ENCODE measurements around the gene BRD4.

The BRD4 gene

GRCh38 chr19:15218501-15218900 is 113.8 kb downstream of the BRD4 start:
- Histone ChIP-seq H2AK5ac (ENCODE audit: low read length) (no peak overlapping the region), H3K79me2 (ENCODE audit: control insufficient read depth, insufficient read depth, low read length) (no peaks in the 10 kb centered on the region), H3K18ac (ENCODE audit: low read length) (no peak overlapping the region), H4K5ac (ENCODE audit: low read length) (no peak overlapping the region), H4K8ac (ENCODE audit: low read depth, low read length) (no peak overlapping the region), H3K4me3 (ENCODE audit: low read length) (no peak overlapping the region), H3K79me1 (ENCODE audit: low read length) (no peaks in the 10 kb centered on the region), H3K4ac (ENCODE audit: low read depth, low read length) (no peak overlapping the region), H3K27me3 (ENCODE audit: insufficient read depth, low read length, poor library complexity) (no peaks in the 10 kb centered on the region), H2BK5ac (ENCODE audit: low read length) (no peak overlapping the region), H2BK120ac (ENCODE audit: low read depth, low read length) (no peak overlapping the region), H3K23ac (ENCODE audit: low read length) (no peak overlapping the region), H3K4me2 (ENCODE audit: low read length) (no peak overlapping the region), H2BK15ac (replicated peaks; ENCODE audit: low read depth) (no peak overlapping the region), H3K9ac (ENCODE audit: low read length) (no peak overlapping the region), H3K4me1 (ENCODE audit: control insufficient read depth, low read depth, low read length) (no peaks in the 10 kb centered on the region), H3K56ac (ENCODE audit: low read length) (peak overlapping the region; percentile 42), H3K36me3 (ENCODE audit: control insufficient read depth, insufficient read depth, low read length) (no peaks in the 10 kb centered on the region), H3K27ac (ENCODE audit: low read depth, low read length) (no peak overlapping the region)
- no CpG with 5 or more reads among the region's 7 CpGs for WGBS (ENCODE audit: extremely low coverage, insufficient coverage, low lambda C conversion rate)
- no peak for DNase-seq

GRCh38 chr19:15216363-15216762 is 116.0 kb downstream of the BRD4 start:
- no peaks in the 10 kb centered on the region for H3K36me3 ChIP-seq (ENCODE audit: control insufficient read depth, insufficient read depth, low read length)
- no peaks in the 10 kb centered on the region for H3K79me2 ChIP-seq (ENCODE audit: control insufficient read depth, insufficient read depth, low read length)
- H2AK5ac ChIP-seq (ENCODE audit: low read length): no peak overlapping the region
- no peak overlapping the region for H4K5ac ChIP-seq (ENCODE audit: low read length)
- H3K4me3 ChIP-seq (ENCODE audit: low read length): no peak overlapping the region
- H3K27me3 ChIP-seq (ENCODE audit: insufficient read depth, low read length, poor library complexity): no peaks in the 10 kb centered on the region
- no peaks in the 10 kb centered on the region for H3K79me1 ChIP-seq (ENCODE audit: low read length)
- no peak overlapping the region for H3K18ac ChIP-seq (ENCODE audit: low read length)
- H3K27ac ChIP-seq (ENCODE audit: low read depth, low read length): no peak overlapping the region
- H3K56ac ChIP-seq (ENCODE audit: low read length): no peak overlapping the region
- WGBS (ENCODE audit: extremely low coverage, insufficient coverage, low lambda C conversion rate): no CpG with 5 or more reads among the region's 7 CpGs
- no peak overlapping the region for H3K4me2 ChIP-seq (ENCODE audit: low read length)
- H3K23ac ChIP-seq (ENCODE audit: low read length): no peak overlapping the region
- DNase-seq: no peak
- no peak overlapping the region for H2BK15ac ChIP-seq (replicated peaks; ENCODE audit: low read depth)
- H2BK120ac ChIP-seq (ENCODE audit: low read depth, low read length): no peak overlapping the region
- no peaks in the 10 kb centered on the region for H3K4me1 ChIP-seq (ENCODE audit: control insufficient read depth, low read depth, low read length)
- H4K8ac ChIP-seq (ENCODE audit: low read depth, low read length): no peak overlapping the region
- no peak overlapping the region for H3K9ac ChIP-seq (ENCODE audit: low read length)
- H2BK5ac ChIP-seq (ENCODE audit: low read length): no peak overlapping the region
- no peak overlapping the region for H3K4ac ChIP-seq (ENCODE audit: low read depth, low read length)

GRCh38 chr19:15213715-15214381 is 118.5 kb downstream of the BRD4 start:
- H3K4me3 ChIP-seq (ENCODE audit: low read length): no peak overlapping the region
- H3K79me2 ChIP-seq (ENCODE audit: control insufficient read depth, insufficient read depth, low read length): no peaks in the 10 kb centered on the region
- no peak overlapping the region for H2BK120ac ChIP-seq (ENCODE audit: low read depth, low read length)
- no peak overlapping the region for H3K56ac ChIP-seq (ENCODE audit: low read length)
- H3K4me2 ChIP-seq (ENCODE audit: low read length): no peak overlapping the region
- H3K4me1 ChIP-seq (ENCODE audit: control insufficient read depth, low read depth, low read length): no peaks in the 10 kb centered on the region
- H2AK5ac ChIP-seq (ENCODE audit: low read length): no peak overlapping the region
- no peak for DNase-seq
- no CpG with 5 or more reads among the region's 15 CpGs for WGBS (ENCODE audit: extremely low coverage, insufficient coverage, low lambda C conversion rate)
- no peaks in the 10 kb centered on the region for H3K79me1 ChIP-seq (ENCODE audit: low read length)
- H3K36me3 ChIP-seq (ENCODE audit: control insufficient read depth, insufficient read depth, low read length): no peaks in the 10 kb centered on the region
- no peak overlapping the region for H4K5ac ChIP-seq (ENCODE audit: low read length)
- no peaks in the 10 kb centered on the region for H3K27me3 ChIP-seq (ENCODE audit: insufficient read depth, low read length, poor library complexity)
- H3K27ac ChIP-seq (ENCODE audit: low read depth, low read length): no peak overlapping the region
- no peak overlapping the region for H3K4ac ChIP-seq (ENCODE audit: low read depth, low read length)
- H2BK15ac ChIP-seq (replicated peaks; ENCODE audit: low read depth): no peak overlapping the region
- no peak overlapping the region for H3K18ac ChIP-seq (ENCODE audit: low read length)
- H2BK5ac ChIP-seq (ENCODE audit: low read length): no peak overlapping the region
- H4K8ac ChIP-seq (ENCODE audit: low read depth, low read length): no peak overlapping the region
- no peak overlapping the region for H3K9ac ChIP-seq (ENCODE audit: low read length)
- H3K23ac ChIP-seq (ENCODE audit: low read length): no peak overlapping the region

- DNase-seq: no peak
- Histone ChIP-seq H2BK15ac (replicated peaks; ENCODE audit: low read depth) (no peak overlapping the region), H3K79me2 (ENCODE audit: control insufficient read depth, insufficient read depth, low read length) (no peaks in the 10 kb centered on the region), H2BK5ac (ENCODE audit: low read length) (no peak overlapping the region), H3K27ac (ENCODE audit: low read depth, low read length) (no peak overlapping the region), H4K8ac (ENCODE audit: low read depth, low read length) (no peak overlapping the region), H3K4me2 (ENCODE audit: low read length) (no peak overlapping the region), H3K18ac (ENCODE audit: low read length) (no peak overlapping the region), H4K5ac (ENCODE audit: low read length) (no peak overlapping the region), H3K23ac (ENCODE audit: low read length) (no peak overlapping the region), H3K56ac (ENCODE audit: low read length) (no peak overlapping the region), H2BK120ac (ENCODE audit: low read depth, low read length) (no peak overlapping the region), H3K4me3 (ENCODE audit: low read length) (no peak overlapping the region), H3K79me1 (ENCODE audit: low read length) (no peaks in the 10 kb centered on the region), H3K4me1 (ENCODE audit: control insufficient read depth, low read depth, low read length) (no peaks in the 10 kb centered on the region), H3K36me3 (ENCODE audit: control insufficient read depth, insufficient read depth, low read length) (no peaks in the 10 kb centered on the region), H2AK5ac (ENCODE audit: low read length) (no peak overlapping the region), H3K4ac (ENCODE audit: low read depth, low read length) (no peak overlapping the region), H3K9ac (ENCODE audit: low read length) (no peak overlapping the region), H3K27me3 (ENCODE audit: insufficient read depth, low read length, poor library complexity) (no peaks in the 10 kb centered on the region)
- no CpG with 5 or more reads among the region's 12 CpGs for WGBS (ENCODE audit: extremely low coverage, insufficient coverage, low lambda C conversion rate)
These were observed 119.6 kb downstream of the BRD4 start for GRCh38 chr19:15212711-15213110.

- no peak overlapping the region for H4K5ac ChIP-seq (ENCODE audit: low read length)
- no peak overlapping the region for H2BK15ac ChIP-seq (replicated peaks; ENCODE audit: low read depth)
- H3K23ac ChIP-seq (ENCODE audit: low read length): no peak overlapping the region
- H4K8ac ChIP-seq (ENCODE audit: low read depth, low read length): no peak overlapping the region
- no peak overlapping the region for H2BK120ac ChIP-seq (ENCODE audit: low read depth, low read length)
- H2AK5ac ChIP-seq (ENCODE audit: low read length): no peak overlapping the region
- no peak for DNase-seq
- H3K27ac ChIP-seq (ENCODE audit: low read depth, low read length): no peak overlapping the region
- no peaks in the 10 kb centered on the region for H3K79me2 ChIP-seq (ENCODE audit: control insufficient read depth, insufficient read depth, low read length)
- no peaks in the 10 kb centered on the region for H3K79me1 ChIP-seq (ENCODE audit: low read length)
- H3K4me1 ChIP-seq (ENCODE audit: control insufficient read depth, low read depth, low read length): no peaks in the 10 kb centered on the region
- H3K27me3 ChIP-seq (ENCODE audit: insufficient read depth, low read length, poor library complexity): no peaks in the 10 kb centered on the region
- no peak overlapping the region for H3K9ac ChIP-seq (ENCODE audit: low read length)
- no peaks in the 10 kb centered on the region for H3K36me3 ChIP-seq (ENCODE audit: control insufficient read depth, insufficient read depth, low read length)
- no peak overlapping the region for H3K4ac ChIP-seq (ENCODE audit: low read depth, low read length)
- WGBS (ENCODE audit: extremely low coverage, insufficient coverage, low lambda C conversion rate): no CpG with 5 or more reads among the region's 5 CpGs
- H3K56ac ChIP-seq (ENCODE audit: low read length): no peak overlapping the region
- no peak overlapping the region for H3K18ac ChIP-seq (ENCODE audit: low read length)
- H3K4me2 ChIP-seq (ENCODE audit: low read length): no peak overlapping the region
- H2BK5ac ChIP-seq (ENCODE audit: low read length): no peak overlapping the region
- H3K4me3 ChIP-seq (ENCODE audit: low read length): no peak overlapping the region
These were observed 122.0 kb downstream of the BRD4 start for GRCh38 chr19:15210323-15210781.
